ENCODE results near the gene SRY.
A peak's percentile ranks its signal among the peaks of the same experiment; 100 is the strongest.
"Not testable (repeated sequence)": the region's sequence is repeated elsewhere in the genome, so short reads cannot be mapped to it uniquely, and the experiment has no call there.

Gene SRY

DNA sequence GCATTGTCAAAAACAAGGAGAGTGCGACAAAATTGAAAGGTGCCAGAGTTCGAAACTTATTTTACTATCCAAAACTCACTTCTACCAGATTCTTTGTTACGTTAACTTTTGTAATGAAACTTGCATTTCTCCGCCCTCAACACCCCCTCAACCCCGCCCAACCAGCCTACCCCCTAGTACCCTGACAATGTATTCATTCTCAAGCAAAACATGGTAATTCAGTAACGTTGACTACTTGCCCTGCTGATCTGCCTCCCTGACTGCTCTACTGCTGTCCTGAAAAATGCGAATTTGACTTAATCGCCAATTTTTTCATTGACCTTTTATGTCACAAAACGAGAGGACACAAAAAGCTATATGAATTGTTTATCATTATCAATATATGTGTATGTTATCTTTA lies at the start of gene SRY:
Gene SRY (minus strand): TSS at position 83 of the 400 bp plus-strand sequence. CDS start 79 bp downstream, at position 4.
- no peak for DNase-seq

DNA sequence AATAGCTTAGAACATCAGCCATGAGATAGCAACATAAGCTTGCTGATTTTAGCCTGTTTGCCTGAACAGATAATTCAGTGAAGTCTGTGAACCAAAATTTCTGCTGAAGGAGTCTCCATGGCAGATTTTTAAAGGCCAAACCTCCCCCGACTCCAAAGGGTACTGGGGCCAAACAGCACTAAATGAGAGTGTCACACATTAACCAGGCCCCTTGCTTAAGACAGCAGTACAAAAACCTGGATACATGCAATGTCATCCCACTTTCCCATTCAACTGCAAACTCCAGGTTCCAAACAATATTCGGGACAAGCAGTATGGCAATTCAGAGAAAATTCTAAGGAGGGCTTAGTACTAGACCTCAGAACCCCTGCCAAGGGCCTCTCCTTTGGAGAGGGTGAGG lies 49.6 kb upstream of the SRY start:
- DNase-seq: no peak

DNA sequence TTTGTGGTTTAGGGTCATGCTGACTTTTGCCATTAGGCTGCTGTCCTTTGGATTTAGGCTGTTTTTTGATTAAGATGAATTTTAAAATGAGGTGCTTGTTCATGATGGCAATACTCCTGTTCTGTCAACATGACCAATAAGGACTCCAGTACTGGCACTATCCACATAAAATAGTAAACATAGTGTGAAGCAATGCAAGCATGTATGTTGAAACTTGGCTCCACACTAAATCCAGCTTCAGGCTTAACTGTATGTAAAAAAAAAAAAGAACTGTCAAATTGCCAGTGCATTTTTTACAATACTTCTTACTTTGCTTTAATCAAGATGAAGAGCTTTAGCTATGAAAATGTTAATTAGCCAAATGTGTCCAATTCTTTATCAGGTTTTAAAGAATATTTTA lies 47.7 kb upstream of the SRY start:
- DNase-seq: no peak

DNA sequence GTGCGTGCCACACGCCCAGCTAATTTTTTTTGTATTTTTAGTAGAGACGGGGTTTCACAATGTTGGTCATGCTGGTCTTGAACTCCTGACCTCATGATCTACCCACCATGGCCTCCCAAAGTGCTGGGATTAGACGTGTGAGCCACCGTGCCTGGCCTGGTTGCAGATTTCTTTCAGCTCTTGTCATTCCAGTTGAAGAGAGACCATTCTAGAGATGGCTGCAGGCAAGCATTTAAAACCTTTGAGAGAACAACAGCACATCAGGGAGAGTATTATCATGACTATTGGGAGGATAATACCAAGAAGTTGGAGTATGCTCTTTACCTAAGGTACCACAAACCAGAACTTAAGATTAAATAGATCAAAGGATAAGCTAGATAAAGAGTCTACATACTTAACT lies 41.0 kb upstream of the SRY start:
- DNase-seq: no peak

DNA sequence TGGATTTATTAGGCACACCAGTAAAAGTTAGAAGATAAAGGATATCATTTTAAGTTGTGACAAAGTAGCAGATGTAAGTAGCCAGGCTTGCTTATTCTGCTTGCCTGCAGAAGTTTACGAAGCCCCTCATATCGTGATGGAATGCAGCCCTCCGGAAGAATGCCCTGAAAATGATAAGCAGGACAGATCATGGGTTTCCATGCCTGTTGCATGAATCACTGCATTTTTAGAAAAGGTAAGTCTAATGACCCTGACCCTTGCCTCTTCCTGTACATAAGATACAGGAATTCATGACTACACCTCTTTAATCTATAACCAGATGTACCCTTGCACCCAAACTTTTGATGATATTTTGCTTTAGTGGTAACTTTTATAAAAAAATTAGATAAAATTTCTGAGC lies 37.0 kb upstream of the SRY start:
- no peak for DNase-seq

DNA sequence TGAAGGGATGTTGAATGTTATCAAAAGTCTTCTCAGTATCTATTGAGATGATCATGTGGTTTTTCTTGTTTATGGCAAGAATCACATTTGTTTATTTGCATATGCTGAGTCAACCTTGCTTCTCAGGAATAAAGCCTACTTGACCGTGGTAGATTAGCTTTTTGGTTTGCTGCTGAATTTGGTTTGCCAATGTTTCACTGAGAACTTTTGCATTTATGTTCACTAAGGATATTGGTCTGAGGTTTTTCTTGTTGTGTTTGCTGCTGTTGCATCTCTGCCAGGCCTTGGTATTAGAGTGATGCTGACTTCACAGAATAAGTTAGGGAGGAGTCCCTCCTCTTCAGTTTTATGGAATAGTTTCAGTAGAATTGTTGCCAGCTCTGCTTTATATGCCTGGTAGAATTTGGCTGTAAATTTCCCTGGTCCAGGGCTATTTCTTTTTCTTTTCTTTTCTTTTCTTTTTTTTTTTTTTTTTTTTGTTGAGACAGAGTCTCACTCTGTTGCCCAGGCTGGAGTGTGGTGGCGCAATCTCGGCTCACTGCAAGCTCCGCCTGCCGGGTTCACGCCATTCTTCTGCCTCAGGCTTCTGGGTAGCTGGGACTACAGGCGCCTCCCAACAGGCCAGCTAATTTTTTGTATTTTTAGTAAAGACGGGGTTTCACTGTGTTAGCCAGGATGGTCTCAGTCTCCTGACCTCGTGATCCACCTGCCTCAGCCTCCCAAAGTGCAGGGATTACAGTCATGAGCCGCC lies 29.8 kb upstream of the SRY start:
- not testable (repeated sequence) for DNase-seq

DNA sequence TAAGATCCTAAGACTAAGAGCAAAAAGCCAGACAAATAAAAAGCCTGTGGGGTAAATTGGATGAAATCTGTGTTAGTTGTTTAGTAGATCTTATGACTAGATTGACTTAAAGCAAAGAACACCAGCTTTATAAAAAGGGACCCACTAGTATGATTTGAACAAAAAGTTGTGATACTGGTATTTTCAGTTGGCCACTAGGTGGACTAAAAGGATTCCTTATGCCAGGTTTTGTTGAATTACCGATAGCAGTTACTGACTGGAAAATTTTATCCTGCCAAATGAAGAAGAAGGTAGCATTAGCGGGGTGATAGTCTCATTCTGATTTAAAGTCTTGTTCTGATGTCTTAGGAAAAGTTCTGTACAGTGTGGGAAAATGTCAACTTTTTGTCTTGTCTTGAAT lies 12.8 kb upstream of the SRY start:
- no peak for DNase-seq

DNA sequence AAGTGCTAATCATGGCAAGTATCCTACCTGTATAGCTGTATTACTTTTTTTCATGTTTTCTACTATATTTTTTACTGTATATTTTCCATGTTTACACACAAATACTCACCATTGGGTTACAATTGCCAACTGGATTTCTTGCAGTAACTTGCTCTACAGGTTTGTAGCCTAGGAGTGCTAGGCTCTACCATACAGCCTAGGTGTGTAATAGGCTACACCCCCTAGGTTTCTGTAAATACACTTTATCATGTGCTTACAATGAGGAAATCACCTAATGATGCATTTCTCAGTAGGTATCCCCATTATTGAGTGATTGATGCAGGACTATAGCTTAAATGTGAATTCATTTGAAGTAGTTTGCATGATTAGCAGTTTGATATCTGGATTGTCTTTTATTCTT lies 10.5 kb upstream of the SRY start:
- DNase-seq: no peak

DNA sequence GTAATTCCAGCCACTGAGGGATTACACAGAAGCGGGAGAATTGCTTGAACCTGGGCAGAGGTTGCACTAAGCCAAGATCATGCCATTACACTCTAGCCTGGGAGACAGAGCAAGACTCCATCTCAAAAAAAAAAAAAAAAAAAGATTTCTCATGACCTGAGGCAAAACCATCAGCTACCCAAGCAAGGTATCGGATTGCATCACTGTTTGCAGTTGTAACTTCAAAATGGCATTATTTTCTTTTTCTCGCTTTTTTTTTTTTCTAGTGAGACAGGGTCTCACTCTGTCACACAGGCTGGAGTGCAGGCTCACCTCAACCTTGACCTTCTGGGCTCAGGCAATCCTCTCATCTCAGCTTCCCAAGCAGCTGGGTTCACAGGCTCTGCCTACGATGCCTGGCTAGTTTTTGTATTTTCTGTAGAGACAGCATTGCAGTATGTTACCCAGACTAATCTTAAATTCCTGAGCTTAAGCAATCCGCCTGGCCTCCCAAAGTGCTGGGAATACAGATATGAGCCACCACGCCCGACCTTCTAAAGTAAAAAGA lies 9.6 kb upstream of the SRY start:
- DNase-seq: no peak

DNA sequence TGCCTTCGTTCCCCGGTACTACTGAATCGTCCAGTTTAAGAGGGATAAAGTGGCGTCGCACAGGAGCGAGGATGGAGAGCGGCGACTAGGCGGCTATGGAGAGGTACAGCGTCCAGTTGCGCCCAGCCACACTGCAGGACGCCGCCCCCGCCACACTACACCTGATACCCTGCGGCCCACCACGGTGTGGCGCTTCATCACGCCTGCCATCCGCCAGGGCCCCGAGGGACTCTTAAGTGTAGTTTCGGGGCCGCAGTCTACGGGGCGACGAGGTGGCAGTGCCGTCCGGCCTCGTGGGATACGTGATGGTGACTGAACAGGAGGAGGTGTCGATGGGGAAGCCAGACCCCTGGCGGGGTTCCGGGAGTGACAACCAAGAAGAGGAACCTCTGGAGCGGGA lies 2.3 kb upstream of the SRY start:
- peak; percentile 54 for DNase-seq

DNA sequence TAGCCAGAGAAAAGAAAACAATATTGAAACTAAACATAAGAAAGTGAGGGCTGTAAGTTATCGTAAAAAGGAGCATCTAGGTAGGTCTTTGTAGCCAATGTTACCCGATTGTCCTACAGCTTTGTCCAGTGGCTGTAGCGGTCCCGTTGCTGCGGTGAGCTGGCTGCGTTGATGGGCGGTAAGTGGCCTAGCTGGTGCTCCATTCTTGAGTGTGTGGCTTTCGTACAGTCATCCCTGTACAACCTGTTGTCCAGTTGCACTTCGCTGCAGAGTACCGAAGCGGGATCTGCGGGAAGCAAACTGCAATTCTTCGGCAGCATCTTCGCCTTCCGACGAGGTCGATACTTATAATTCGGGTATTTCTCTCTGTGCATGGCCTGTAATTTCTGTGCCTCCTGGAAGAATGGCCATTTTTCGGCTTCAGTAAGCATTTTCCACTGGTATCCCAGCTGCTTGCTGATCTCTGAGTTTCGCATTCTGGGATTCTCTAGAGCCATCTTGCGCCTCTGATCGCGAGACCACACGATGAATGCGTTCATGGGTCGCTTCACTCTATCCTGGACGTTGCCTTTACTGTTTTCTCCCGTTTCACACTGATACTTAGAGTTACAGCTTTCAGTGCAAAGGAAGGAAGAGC lies 488 bp downstream of the SRY start:
- DNase-seq: no peak
